NCI-H524 treated with DMSO at 0.1 percent for 48 hours (cell line): ENCODE data around the gene SCYL3.
"Not testable (repeated sequence)": the region's sequence is repeated elsewhere in the genome, so short reads cannot be mapped to it uniquely, and the experiment has no call there.

Source experiments
- DNase-seq: peaks from one replicate; lab custom pipeline; 2025; lab: John Stamatoyannopoulos, UW

The SCYL3 gene

DNA sequence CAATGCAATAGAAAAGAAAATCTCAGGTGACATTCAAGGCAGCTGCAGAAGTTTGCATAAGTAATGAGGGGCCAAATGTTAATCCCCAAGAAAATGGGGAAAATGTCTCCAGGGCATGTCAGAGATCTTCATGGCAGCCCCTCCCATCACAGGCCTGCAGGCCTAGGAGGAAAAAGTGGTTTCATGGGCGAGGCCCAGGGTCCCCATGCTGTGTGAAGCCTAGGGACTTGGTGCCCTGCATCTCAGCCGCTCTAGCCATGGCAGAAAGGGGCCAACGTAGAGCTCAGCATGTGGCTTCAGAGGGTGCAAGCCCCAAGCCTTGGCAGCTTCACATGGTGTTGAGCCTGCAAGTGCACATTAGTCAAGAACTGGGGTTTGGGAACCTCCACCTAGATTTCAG is 21.7 kb downstream of the SCYL3 start:
- not testable (repeated sequence) for DNase-seq

DNA sequence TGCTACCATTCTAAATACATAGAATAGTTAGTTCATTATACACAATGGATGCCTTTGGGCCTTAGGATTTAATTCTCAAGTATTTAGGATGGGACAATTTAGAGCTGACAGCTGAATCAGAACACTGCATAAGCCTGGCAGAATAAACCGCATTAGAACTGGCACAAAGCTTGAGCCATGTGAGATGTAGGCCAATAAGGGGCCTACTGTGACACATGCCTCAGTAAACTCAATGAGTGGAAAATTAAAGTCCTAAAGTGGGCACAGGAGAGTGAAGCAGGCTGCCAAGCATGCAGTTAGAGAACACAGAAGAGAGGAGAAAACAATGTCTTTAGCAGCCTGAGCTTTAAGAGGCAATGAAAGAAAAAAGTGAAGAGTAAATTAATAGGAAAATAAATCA is 24.3 kb downstream of the SCYL3 start:
- no peak for DNase-seq

DNA sequence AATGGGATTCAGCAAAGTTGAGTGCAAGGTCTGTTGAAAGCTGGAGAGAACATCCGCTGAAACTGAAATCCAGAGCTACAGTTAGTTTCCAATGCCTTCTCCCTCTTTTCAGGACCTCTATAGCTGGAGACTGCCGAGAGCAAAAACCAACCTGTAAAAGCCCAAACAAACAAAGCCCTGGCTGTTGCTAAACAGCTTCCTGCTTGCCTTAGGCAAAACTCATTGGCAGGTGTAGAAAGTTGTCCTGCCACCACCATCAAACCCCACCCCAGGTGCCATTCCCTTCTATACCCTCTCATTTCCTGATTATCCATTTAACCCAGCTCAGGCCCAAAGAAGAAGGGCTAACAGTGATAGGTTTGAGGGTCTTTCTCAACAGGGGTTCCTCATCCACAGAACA is 24.7 kb downstream of the SCYL3 start:
- no peak for DNase-seq

DNA sequence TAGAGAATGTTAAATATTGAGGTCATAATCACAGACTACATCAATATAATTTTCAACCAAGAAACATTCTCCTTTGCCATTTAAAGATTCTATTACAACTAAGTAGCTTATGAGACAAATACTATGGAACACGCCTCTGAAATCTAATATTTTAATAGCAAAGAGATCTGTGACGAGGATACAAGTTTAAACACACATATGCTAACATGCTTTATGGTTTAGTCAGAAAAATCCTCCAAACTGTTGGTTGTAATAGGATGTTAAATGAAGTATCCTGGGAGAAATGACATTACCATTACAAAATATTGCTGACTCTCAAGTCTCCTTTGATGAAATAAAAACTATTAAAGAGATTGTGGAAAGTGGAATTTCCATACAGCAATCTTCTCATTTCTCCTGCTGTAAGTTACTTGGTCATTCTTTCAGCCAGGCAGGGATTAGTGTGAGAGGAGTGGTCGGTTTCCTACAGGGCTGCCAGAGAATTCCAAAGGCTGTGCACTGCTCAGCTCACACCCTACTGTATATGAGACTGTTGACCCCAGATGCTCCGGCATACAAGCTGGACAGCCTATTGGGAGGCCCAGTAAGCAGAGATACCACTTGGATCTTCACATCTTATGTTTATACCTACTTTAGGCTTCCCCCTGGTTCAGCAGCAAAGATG is 26.6 kb downstream of the SCYL3 start:
- DNase-seq: no peak

DNA sequence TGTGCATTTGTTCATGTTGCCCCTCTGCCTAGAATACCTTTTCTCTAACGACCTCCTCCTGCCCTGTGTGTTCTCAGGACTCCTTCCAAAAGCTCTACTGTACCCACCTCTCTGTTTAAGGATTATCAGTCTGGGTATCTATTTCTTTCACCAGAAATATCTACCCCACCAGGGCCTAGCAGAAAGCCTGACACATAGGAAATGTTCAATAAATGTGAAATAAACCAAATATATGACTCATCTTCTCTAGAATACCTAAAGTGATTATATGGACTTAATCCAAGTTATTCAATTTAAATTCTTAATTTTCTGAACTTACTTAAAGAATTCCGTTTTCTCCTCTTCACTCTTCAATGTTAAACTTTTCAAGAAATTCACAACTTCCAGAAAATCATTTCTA is 27.1 kb downstream of the SCYL3 start:
- DNase-seq: no peak

DNA sequence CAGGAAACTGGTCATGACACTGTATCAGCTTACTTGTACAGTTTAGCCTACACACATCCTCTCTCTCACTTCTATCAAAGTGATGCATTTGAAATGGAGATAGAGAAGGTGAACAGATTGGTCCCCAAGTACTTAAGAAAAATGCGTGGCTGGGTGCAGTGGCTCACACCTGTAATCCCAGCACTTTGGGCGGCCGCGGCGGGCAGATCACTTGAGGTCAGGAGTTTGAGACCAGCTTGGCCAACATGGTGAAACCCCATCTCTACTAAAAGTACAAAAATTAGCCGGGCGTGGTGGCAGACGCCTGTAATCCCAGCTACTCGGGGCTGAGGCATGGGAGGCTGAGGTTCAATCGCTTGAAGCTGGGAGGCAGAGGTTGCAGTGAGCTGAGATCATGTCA is 29.2 kb downstream of the SCYL3 start:
- not testable (repeated sequence) for DNase-seq

DNA sequence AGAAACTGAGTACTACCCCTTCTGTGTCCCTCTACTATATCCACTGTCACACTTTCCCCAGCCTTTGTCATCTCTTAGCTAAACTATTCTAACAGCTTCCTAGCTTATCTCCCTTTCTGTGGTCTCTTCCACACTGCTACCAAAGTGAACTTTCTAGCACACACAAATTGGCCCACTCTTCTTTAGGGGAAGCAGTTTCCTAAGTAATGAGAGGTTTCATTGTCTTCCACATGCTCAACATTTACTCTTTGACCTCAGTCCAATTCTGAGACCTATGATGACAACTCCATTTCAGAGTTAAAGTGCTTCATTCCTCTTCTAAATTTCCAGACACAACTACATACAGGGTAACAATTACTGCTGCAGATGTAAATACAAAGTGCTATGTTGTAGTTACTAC is 32.9 kb downstream of the SCYL3 start:
- no peak for DNase-seq

DNA sequence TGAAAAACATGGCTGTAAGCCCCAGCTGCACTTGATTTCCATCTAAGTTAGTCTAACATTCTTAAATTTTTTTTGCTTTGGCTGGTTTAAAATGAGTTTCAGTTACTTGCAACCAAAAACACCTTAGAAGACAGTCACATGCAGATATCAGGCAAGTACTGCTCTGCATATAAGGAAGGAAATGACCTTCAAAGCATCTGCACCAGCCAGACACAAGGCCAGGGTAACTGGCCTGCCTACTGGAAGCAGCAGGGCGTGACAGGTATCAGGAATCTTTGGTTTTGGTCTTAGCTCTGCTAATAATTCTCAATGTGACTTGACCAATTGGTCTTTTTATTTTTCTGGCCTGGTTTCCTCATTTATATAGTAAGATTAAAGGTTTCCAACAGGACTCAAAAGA is 33.5 kb downstream of the SCYL3 start:
- no peak for DNase-seq

DNA sequence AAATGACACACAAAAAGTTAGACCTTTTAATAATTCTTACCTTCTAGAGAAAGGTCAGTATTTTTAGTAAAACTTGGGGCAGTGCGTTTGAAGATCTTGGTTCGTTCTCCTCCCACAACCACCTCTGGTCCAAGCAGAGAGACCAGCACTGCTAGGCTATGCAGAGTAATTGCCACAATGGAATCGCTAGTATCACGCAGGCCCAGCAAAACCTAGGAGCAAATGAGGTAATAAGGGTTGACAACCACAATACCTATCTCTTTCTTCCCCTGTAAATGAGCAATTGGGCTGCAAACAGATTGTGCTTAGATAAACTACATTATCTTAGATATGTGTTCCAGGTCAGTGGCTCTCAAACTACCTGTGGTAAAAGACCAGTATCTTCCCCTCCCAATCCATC is 34.7 kb downstream of the SCYL3 start:
- no peak for DNase-seq

DNA sequence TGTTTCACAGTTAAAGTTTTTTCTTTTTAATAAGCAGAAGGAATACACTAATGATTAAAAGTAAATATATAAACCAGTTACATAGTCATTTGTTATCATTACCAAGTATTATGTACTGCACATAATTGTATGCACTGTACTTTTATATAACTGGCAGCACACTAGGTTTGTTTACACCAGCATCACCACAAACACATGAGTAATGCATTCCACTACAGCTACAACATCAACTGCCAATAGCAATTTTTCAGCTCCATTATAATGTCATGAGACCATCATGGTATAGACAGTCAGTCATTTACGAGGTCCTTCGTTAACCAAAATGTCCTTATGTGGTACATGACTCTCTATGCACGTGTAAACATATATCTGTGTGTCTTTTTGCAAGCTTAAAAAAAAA is 35.2 kb downstream of the SCYL3 start:
- DNase-seq: no peak

DNA sequence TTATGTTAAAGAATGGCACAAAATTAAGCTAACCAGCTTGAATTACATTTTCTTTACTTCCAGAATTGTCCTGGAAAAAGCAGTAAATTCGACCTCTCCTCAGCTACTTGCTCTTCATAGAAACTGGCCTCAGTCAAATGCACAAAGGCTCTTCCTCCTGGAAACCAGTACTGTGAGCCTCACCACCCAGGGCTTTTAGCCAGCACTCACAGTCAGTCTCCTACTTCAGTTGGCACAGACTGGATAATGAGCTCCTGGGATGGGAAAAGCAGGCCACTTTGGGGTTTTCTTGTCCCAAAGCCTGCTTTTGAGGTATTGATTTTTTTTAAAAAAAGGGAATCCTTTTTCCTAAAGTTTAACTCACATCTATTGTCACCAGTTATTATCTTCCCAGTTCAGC is 40.4 kb downstream of the SCYL3 start:
- no peak for DNase-seq

DNA sequence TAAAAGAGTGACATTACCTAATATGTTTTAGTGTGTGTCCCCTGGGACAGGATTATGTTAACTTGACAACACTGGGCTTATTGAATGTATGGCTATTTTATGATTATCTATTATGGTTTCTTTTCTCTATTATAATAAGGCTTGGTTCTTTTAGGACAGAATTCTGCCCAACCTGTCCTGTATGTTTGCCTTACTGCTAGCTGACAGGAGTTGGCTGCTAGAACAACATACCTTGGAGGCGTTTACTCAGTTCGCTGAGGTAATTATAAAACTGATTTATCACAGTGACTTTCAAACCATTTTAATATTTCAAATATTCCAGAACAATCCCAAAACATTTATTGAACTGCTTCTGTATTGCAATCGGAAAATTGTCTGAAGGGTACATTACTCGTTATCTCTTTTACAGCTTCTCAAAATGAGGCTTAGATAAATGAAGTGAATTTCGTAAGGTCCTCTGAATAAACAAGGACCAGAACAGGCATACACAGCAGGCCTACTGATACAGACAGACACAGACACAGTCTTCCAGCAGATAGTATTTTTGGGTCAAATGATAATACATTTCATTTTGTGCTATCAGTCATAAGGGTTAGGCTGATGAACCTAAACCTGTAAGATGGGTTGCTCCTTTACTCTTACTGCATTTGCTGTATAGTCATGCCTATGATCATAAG is 44.2 kb downstream of the SCYL3 start:
- DNase-seq: no peak

DNA sequence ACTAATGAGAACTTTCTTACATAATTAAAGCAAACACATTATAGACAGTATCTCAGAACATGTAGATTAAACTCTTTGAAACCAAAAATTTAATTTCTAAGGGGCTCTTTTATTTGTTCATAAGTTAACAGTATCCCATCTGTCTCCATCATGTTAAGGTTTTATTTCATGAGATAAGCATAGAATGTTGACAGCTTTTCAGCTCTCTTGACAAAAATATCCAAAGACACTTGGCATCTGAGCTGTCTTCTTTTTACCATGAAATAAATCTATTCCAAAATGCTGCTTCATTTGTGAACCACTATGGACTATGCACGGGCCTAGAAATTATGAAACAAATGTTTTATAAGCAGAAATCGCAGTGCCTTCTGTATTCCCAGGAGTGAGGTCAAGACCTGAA is 45.2 kb downstream of the SCYL3 start:
- no peak for DNase-seq

DNA sequence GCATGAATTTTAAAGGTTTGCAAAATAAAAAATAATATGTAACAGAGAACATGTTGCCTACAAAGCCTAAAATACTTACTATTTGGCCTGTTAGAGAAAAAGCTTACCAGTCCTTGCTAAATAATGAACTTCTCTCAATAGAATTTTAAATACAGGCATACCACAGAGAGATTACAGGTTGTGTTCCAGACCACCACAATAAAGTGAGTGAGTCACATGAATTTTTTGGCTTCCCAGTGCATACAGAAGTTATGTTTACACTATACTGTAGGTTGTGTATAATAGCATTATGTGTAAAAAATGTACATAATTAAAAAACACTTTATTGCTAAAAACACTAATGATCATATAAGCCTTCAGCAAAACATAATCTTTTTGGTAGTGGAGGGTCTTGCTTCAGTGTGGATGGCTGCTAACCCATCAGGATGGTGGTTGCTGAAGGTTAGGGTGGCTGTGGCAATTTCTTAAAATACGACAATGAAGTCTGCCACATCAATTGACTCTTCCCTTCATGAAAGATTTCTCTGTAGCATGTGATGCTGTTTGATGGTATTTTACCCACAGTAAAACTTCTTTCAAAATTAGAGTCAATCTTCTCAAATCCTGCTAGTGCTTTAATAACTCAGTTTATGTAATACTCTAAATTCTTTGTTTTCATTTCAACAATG is 48.6 kb downstream of the SCYL3 start:
- no peak for DNase-seq

DNA sequence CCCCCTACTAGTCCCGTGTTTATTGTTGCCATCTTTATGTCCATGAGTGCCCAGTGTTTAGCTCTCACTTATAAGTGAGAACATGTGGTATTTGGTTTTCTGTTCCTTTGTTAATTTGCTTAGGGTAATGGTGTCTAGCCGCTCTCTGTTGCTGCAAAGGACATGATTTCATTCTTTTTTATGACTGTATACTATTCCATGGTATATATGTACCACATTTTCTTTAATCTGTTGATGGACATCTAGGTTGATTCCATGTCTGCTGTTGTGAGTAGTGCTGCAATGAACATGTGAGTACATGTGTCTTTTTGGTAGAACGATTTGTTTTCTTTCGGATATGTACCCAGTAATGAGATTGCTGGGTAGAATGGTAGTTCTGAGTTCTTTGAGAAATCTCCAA is 54.8 kb downstream of the SCYL3 start:
- no peak for DNase-seq

DNA sequence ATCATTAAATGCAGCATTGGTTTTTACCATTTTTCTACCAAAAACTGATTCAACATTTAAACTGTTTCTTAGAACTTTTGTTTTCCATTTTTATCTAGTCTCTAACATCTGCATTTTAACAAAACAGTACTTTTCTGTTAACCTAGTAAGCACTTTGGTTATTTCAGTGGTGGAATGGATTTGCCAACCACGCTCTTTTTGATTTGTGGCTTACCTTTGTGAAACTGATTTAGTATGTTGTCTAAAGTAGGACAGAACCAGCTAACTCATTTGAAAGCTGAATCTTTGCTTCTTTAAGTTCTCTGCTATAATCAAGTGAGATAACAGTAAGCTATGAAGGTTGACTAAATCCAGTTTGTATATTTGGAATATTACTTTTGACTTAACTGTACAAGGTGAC is 57.5 kb downstream of the SCYL3 start:
- no peak for DNase-seq

DNA sequence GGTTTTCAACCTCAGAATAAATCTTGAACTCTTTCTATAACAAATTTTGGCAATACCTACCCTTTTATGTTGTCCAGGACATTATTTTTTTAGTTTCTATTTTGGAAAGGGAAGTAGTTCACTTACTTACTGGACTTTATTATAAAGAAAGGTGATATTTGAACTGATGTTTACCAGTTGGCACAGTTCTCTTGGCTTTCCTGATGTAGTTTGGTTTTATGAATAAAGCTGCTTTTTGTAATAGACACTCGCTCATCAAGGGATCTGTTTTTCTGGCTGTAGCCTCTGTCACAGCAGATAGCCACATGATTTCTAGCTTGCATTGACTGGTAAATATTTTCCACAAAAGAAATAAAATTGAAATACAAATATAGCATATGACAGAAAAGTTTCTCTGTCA is 58.0 kb downstream of the SCYL3 start:
- DNase-seq: no peak

DNA sequence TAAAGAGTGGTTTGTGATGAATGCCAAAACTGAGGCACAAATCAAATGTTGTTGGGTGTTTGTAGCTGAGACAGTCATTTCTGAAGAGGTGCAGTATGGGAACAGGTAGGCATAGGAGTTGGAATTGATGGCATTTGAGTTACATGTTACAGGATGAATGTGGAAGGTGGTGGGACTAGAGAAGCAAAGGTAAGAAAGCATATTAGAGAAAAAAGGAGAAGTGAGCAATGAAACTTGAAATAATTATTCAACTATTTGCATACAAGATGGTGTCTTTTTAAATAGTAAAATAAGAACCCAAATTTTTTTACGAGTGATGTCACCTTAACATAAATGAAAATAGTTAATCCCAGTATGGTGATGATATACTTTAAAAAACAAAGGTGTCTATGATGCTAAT is 58.8 kb downstream of the SCYL3 start:
- DNase-seq: no peak

DNA sequence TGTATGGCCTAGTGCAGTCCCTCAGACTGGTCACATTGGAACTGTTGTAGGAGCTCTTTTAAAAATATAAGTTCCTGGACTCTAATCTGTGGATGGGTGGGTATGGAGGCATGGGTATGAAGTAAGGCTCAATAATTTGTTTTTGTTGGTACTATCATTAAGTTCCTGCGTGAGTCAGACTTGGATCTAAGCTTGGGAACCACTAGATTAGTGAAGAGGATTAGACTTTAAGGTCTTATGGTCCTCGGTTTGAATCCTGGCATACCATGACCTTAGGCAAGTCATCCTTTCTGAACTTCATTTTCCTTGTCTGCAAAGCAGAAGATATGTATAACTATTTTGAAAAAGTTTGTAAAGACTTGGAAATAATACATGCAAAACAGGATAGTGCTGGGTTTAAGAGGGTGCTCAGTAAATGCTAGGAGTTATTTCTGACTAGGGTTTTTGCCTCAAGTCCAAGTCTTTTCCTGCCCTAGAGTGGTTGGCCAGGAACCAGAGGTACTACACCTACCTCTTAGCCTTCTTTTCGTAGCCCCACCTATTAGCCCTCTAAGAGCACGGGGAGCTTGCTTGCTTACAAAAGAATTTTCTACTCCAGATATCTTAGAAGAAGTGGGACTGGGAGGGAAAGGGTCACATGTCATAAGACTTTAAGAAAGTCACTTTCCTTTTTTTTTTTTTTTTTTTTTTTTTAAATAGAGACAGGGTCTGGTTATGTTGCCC is 60.4 kb downstream of the SCYL3 start:
- DNase-seq: no peak

DNA sequence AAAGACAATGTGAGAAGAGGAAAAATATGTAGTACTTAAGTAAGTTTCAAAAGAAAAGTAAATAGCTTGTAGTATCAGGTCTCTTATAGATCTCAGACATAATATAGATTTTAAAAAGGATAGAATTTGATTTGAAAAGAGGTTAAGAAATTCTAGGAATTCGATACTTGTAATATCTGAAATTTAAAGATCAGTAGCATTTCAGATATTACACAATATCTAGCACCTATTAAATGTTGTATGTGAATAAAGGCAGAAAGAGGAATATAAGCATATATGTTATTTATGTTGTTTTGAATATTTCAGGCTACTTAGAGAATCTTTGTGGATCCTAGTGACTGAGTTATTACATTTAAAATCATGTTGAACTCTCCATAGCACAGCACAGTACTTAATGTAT is 64.0 kb downstream of the SCYL3 start:
- DNase-seq: no peak

DNA sequence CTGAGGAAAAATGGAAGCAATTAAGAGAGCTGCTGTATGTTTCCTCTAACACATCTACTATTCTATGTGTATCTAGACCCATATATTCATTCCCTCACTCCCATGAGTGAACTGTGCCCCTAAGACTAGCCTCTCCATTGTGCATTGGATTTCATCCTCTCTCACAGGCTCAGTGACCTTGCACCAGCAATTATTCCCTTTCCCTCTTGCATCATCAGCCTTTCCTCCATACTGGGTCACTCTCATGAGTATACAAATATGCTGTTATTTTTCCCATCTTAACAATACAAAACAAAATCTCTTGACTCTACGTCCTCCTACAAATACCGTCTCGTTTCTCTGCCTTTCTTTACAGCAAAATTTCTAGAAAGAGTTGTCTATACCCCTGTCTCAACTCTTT is 69.5 kb downstream of the SCYL3 start:
- no peak for DNase-seq

DNA sequence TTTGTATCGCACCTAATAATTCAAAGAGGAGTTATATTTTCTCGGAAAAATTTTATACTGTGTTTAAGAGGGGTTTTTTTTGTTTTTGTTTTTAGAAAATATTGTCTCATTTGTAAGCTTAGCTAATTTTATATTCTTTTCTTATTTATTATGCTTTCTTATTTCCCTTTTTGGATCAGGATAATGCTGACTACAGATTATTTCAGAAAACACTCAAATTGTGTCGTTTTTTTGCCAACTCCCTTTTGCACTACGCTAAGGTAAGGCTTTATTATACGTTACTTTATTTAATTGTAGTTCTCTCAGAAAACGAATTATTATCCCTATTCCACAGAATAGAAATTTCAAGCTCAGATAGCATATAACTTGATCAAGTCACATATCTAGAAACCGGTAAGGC is 72.2 kb downstream of the SCYL3 start:
- DNase-seq: no peak

DNA sequence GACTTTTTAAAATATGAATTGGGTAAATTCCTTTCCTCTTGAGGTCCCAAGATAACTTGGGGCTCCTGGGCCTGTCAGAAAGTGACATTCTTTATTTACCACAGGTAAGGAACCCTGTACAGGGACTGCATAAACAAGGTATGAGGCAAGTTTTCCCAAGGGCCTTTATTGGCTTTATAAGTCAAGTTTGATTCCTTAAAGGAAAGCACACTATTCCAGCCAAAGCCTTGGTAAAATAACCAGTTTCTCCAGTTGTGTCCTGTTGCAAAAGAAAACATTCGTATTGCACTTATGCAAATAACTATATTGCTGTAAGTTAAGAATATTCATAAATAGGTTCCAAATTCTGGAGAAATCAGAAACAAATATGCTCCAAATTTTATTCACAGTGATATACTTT is 77.1 kb downstream of the SCYL3 start:
- DNase-seq: no peak
